ELF-1 (cell line): ENCODE results near the gene TMPRSS13.
"Not testable (repeated sequence)": the region's sequence is repeated elsewhere in the genome, so short reads cannot be mapped to it uniquely, and the experiment has no call there.

Experiments used
- DNase-seq: peaks from one replicate; pipeline ENCODE4 v3.0.0-alpha.2; 2016; ENCODE audit warnings: low read depth, low spot score

TMPRSS13 gene

GRCh38 chr11:117929142-117929915 is at the start of gene TMPRSS13:
Gene TMPRSS13, minus strand, starts transcription at chr11:117929402. Its CDS starts 95 bp downstream, at chr11:117929307.
- peak; percentile 94 for DNase-seq

GRCh38 chr11:117978991-117979390 is 49.8 kb upstream of the TMPRSS13 start:
- no peak for DNase-seq

DNA sequence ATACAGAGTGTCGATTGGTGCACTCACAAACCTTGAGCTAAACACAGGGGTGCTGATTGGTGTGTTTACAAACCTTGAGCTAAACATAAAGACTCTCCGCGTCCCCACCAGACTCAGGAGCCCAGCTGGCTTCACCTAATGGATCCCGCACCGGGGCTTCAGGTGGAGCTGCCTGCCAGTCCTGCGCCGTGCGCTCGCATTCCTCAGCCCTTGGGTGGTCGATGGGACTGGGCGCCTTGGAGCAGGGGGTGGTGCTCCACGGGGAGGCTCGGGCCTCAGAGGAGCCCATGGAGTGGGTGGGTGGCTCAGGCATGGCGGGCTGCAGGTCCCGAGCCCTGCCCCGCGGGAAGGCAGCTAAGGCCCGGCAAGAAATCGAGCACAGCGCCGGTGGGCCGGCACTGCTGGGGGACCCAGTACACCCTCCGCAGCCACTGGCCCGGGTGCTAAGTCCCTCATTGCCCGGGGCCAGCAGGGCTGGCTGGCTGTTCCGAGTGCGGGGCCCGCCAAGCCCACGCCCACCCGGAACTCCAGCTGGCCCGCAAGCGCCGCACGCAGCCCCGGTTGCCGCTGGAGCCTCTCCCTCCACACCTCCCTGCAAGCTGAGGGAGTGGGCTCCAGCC is 49.2 kb upstream of the TMPRSS13 start:
- DNase-seq: not testable (repeated sequence)

DNA sequence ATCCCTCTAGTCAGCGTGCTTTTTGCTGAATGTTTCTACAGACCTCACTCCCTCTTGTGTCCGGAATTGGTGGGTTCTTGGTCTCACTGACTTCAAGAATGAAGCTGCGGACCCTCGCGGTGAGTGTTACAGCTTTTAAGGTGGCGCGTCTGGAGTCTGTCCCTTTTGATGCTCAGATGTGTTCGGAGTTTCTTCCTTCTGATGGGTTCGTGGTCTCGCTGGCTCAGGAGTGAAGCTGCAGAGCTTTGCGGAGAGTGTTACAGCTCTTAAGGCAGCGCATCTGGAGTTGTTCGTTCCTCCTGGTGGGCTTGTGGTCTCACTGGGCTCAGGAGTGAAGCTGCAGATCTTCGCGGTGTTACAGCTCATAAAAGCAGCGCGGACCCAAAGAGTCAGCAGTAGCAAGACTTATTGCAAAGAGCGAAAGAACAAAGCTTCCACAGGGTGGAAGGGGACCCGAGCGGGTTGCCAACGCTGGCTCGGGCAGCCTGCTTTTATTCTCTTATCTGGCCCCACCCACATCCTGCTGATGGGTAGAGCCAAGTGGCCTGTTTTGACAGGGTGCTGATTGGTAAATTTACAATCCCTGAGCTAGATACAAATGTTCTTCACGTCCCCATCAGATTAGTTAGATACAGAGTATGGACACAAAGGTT is 48.5 kb upstream of the TMPRSS13 start:
- not testable (repeated sequence) for DNase-seq

DNA sequence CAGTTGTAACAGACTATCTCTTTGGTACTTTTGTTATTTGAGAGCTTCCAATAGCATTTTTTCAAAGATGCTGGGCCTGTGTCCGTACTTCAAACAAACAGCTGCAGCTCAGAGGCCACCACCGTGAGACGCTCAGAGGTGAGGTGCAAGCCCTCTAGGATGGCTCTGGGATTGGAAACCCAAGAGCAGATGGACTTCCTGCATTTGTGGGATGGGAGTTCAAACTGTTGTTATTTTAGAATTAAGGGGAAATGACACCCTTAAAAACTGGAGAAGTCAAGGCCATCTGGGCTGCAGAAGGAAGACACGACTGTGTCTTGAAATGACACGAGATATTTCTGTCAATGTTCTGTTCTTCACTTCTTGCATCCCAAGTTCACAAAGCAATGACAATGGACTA is 47.8 kb upstream of the TMPRSS13 start:
- no peak for DNase-seq

- no peak for DNase-seq
These were observed 47.2 kb upstream of the TMPRSS13 start for GRCh38 chr11:117976445-117976844.

- no peak for DNase-seq
These were observed 44.3 kb upstream of the TMPRSS13 start for GRCh38 chr11:117973503-117973860.

GRCh38 chr11:117972629-117973502 is 43.7 kb upstream of the TMPRSS13 start:
- no peak for DNase-seq

- no peak for DNase-seq
These were observed 42.8 kb upstream of the TMPRSS13 start for GRCh38 chr11:117972044-117972443.

DNA sequence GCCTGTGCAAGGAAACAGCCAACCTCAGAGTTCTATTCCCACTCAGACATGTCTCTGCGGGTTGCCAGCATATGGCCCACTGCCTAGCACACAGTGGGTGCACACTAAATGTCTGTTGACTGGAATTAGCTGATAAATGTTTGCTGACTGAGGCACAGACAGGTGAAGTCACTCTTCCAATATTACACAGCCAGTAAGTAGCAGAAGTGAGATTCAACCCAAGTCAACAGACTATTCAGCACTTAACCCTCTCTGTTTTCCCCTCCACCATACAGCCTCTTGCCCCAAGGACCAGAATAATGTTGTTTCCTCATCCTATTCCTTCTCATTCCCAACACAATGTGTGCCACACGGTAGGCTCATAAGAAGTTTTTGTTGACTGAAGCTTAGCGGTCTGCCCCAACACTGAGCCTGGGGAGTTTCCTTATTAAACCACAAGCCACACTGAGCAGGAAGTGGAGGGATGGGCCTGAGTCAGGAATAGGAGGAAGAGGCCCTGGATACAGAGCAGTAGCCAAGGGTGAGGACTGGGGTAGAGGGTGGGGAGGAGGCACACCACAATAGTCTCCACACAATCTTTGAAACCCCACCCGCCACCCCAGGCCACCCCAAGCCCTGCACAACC is 41.3 kb upstream of the TMPRSS13 start:
- DNase-seq: no peak

DNA sequence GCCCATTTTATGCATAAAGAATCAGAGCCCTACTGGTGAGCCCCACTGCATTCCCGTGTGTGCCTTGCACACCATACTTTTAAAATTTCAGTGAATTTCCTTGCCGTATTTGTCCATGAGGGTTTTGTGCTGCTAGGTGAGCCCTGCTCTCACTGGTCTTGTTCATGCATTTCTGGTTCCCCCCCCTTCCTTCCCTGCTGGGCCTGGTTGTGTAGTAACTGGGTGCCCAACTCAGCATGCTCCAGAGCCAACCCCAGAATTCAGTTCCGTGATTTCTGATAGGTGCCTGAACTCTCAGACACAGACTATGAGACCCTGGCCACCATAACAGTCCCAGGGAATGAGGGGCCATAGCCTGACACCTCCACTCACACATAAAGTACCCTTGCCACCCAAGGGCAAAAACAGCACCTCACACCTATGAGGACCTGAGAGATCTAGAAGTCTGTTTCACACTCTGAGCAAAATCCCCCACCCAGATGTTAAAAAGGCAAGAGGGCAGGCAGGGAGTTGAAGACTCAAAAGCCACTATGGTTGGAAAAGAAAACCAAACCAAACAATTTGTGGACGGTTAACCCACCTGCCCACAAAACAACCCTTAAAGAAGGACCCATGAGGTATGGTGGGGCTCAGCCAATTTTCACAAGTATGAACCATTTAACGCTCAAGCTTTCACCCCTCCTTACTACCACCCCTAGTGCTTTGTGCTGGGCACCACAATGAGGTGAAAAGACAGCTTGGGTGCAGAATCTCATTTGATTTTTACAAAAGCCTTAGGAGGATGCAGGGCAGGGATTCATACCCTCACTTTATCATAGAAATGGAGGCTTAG is 40.2 kb upstream of the TMPRSS13 start:
- DNase-seq: no peak

DNA sequence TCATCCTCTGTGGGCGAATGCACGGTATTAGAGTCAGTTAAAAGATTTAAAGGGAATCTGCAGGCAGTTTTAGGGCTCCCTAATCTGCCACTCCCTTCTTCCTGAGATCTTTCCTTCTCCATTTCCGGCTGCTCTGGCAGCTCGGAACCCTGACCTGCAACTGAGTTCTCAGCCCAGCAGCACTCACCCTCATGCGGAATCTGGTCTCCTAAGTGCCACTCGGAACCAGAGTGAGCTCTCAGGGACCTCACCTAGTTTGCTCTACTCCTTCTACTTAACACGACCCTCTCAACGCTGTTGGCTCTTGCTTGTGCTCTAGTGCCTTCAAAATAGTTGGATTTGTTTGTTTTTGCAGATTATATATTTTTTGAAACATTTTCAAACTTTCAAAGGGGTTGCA is 37.7 kb upstream of the TMPRSS13 start:
- DNase-seq: no peak

DNA sequence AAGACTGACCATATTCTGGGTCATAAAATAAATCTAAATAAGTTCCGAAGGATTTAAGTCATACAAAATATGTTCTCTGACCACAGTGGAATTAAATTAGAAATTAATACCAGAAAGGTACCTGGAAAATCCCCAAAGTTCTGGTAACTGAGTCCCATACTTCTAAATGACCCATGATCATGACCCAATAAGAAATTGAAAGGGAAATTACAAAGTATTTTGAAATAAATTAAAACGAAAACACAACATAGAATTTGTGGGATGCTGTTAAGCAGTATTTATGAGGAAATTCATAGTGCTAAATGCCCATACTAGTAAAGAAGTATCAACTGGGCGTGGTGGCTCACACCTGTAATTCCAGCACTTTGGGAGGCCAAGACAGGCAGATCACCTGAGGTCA is 33.6 kb upstream of the TMPRSS13 start:
- no peak for DNase-seq

DNA sequence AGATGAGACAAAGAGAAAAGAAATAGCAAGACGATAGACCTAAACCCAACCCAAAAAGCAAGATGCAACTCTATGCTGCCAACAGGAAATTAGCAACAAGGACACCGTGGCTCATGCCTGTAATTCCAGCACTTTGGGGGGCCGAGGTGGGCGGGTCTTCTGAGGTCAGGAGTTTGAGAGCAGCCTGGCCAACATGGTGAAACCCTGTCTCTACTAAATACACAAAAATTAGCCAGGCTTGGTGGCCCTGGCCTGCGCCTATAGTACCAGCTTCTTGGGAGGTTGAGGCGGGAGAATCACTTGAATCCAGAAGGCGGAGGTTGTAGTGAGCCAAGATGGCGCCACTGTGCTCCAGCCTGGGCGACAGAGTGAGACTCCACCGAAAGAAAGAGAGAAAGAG is 32.7 kb upstream of the TMPRSS13 start:
- DNase-seq: no peak

- no peak for DNase-seq
These were observed 31.2 kb upstream of the TMPRSS13 start for GRCh38 chr11:117960406-117960805.

DNA sequence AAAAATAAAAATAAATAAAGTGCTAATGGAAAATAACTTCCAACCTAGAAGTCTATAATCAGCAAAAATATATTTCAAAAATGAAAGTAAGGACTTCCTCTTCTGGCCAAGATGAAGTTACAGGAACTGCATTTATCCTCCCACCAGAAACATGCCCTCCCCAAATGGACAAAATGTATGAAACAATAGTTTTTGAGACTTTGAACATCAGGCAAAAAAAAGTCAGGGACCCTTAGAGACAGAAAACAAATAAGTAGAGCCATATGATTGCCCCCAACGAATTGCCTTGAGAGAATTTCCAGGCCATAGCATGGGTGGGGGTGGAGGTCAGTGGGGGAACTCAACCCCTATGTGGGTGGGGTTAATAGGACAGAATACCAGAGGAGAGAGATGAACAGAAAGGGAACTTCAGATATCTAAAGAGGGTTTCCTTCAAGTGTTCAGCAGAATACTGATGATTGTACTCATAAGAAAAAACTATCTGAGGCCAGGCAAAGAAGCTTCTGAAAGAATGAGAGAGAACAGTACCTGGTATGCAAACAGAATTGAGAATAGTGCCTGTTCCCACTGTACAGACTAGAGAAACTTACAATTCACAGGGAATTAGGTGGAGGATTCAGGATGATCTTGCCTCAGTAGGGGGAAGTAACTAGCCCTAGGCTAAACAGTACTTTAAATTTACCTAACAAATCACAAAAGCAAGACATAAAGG is 30.4 kb upstream of the TMPRSS13 start:
- no peak for DNase-seq

DNA sequence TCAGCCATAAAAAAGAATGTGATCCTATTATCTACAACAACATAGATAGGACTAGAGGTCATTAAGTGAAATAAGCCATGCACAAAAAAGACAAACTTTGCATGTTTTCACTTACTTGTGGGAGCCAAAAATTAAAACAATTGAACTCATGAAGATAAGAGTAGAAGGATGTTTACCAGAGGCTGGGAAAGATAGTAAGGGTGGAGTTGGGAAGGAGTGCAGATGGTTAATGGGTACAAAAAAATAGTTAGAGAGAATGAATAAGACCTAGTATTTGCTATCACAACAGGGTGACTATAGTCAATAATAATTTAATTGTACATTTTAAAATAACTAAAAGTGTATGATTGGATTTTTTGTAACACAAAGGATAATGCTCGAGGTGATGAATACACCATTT is 29.7 kb upstream of the TMPRSS13 start:
- DNase-seq: no peak

- no peak for DNase-seq
These were observed 23.9 kb upstream of the TMPRSS13 start for GRCh38 chr11:117953024-117953671.
